Epidermal melanocyte (primary cell): ENCODE data around the gene NDUFS7.

Experiments
- DNase-seq: peaks from one replicate; pipeline ENCODE4 v3.0.0; 2011; ENCODE audit warnings: low spot score; ENCODE audit not compliant: insufficient read length

The NDUFS7 gene

DNA sequence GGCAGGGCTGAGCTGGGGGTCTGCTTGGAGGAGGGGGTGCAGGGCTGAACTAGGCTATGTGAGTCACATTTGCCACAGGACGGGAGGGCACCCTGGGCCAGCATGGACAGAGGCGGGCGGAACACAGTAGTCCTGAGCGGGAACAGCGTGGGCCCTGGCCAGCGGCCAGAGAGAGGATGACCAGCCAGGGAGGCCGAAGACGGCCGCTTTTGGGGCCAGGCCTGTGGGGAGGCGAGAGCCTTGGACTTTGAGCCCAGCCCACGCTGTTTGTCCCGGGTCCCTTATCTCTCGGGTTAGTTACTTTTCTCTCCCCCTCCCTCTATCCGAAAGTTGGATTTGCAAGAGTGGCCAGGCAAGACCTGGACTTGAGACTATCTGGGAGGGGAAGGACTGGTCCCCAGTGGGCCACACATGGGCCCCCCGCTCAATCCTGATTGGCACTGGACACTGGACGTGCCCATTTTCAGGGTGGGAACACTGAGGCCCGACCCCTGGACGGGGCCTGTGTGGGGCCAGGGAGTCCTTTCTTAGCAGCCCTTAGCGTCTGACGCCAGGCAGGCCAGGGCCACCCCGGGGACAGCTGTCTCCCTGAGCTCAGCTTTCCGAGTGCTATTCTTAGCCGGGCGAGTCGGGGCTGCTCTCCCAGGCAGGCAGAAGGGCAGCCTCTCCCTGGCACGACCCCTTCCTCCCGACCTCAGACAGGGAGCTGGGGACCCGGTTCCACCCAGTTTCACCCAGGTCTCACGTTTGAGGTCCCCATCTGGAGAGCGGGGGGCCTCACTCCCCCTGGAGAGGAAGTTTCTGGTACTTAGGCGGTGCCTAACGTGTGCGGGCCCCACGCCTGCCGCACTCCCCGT is 16.8 kb downstream of the NDUFS7 start:
- DNase-seq, result peak; percentile 52

DNA sequence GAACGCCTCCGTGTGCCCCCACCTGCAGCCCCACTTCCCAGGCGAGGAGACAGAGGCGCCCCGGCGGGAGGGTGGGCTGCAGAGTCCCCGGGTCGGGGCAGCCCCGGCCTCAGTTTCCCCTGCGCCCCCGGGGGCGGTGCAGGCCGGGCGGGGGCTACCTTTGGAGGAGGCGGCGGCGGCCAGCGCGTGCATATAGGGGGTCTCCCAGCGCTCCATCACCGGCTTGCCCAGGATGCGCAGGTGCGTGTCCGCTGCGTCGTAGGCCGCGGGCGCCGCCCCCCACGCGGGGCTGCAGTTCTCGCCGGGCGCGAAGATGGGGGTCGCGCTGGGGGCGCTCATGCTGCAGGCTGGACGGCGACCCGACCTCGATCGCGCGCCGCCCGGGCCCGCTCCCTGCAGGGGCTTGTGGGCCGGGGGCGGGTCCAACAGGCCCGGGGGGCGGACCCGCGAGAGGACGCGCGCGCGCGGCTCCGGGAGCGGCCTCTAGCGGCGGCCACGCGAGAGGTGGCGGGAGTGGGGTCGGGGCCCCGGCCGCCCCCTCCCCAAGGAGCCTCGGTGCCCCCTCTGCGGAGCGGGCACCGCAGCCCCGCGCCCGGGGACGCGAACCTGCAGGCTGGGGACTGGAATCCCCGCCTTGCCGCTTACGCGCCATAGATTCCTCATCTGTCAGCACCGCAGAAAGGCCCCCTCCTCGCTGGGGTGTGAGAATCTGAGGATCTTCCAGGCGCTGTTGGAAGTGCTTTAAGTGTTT is 17.6 kb downstream of the NDUFS7 start, which contains the start of gene GAMT:
Gene GAMT, minus strand, starts transcription at position 405 of the 751 bp plus-strand sequence. Its CDS starts 66 bp downstream, at position 339.
- peak; percentile 84 for DNase-seq

DNA sequence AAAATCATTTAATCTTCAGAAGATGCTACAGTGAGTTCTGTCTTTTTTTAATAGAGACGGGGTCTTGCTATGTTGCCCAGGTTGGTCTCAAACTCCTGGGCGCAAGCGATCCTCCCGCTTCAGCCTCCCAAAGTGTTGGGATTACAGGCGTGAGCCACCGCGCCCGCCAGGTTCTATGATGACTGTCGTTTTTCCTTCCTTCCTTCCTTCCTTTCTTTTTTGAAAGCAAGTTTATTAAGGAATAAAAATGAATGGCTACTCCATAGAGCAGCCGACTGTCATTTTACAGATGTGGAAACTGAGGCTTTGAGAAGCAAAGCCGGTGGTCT is 18.1 kb downstream of the NDUFS7 start:
- no peak for DNase-seq

DNA sequence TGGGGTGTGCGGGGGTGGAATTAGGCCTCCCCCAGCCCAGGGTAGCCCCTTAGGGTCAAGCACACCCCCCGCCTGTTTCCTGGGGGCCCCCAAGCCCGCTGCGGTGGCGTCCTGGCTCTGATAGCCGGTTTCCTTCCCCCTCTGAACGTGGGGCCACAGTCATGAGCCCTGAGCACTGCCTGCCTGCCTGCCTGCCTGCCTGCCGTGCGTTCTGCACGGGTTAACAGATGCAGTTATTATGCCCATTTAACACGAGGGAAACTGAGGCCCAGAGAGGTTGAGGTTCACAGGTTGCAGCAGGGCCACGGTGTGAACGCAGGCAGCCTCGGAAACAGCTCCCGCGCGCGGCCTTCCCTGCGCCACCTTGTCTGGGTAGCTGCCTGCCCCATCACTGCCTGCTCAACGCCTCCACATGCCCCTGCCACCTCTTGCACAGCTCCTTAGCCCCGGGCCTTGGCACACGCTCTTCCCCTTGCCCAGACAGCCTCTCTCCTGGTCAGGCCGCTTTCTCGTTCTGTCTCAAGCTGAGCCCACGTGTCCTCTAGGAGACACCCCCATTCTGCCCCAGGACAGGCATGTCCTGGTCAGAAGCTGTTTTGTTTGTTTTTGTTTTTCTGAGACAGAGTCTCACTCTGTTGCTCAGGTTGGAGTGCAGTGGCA is 18.8 kb downstream of the NDUFS7 start:
- DNase-seq, result peak; percentile 50

DNA sequence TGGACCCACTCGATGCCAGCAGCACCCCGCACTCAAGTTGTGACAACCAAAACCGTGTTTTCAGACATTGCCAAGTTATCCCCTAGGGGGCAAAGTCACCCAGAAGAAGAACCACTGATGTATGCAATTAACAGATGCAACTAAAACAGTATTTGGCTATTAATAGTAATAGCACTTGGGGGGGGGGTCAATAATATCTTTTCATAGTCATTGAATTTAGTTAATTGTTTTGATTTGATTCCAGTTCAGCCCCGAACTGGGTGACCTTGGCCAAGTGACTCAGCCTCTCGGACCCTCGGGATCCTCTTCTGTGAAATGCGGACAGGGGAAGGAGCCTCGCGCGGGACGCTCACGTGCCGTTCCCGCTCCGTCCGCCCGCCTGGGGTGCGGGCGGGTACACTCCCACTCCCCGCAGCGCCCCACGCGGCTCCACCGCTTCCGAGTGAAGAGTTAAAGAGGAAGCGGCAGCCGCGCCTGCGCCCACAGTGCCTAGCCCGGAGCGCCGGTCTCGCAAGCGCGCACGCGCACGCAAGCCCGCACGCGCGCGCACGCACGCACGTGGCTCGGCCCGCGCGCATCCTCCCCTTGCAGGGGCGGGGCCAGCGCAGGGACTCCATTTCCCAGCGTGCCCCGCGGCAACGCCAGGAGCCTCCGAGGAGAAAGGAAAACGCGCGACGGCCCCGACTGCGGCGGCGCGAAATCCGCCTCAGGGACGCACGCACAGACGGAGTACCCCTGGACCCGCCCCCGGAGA is 23.2 kb downstream of the NDUFS7 start:
- DNase-seq, result peak; percentile 98

DNA sequence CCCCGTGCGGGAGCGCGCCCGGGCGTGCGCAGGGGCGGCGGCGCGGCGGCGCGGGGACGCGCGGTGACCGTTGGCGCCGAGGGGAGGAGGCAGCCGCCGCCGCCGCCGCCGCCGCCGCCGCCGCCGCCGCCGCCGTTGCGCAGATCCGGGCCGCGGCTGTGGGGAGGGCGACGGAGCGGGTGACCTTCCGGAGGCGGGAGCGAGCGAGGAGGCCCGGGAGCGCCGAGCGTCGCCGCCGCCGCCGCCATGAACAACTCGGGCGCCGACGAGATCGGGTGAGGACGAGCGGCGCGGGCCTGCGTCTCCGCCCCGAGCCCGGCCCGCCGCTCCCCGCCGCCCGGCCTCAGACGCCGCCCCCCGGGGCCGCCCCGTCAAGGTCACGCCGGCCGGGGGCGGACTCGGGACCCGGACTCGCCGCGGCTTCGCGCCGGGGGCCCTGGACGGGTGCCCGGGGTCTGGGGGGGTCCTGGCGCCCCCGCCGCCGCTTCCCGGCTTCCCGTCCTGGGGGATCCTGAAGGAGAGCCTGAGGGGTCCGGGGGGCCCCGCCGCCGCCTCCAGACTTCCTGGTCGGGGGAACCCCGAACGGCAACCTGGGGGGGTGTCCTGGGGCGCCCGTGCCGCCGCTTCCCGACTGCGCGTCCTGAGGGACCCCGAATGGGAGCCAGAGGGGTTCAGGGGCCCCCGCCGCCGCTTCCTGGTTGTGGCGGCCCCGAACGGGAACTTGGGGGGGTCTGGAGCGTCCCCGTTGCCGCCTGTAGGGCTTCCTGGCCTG is 24.0 kb downstream of the NDUFS7 start, which contains the start of gene DAZAP1:
Gene DAZAP1, plus strand, starts transcription at position 59 of the 772 bp plus-strand sequence. Its CDS starts 188 bp downstream, at position 247.
- no peak for DNase-seq

DNA sequence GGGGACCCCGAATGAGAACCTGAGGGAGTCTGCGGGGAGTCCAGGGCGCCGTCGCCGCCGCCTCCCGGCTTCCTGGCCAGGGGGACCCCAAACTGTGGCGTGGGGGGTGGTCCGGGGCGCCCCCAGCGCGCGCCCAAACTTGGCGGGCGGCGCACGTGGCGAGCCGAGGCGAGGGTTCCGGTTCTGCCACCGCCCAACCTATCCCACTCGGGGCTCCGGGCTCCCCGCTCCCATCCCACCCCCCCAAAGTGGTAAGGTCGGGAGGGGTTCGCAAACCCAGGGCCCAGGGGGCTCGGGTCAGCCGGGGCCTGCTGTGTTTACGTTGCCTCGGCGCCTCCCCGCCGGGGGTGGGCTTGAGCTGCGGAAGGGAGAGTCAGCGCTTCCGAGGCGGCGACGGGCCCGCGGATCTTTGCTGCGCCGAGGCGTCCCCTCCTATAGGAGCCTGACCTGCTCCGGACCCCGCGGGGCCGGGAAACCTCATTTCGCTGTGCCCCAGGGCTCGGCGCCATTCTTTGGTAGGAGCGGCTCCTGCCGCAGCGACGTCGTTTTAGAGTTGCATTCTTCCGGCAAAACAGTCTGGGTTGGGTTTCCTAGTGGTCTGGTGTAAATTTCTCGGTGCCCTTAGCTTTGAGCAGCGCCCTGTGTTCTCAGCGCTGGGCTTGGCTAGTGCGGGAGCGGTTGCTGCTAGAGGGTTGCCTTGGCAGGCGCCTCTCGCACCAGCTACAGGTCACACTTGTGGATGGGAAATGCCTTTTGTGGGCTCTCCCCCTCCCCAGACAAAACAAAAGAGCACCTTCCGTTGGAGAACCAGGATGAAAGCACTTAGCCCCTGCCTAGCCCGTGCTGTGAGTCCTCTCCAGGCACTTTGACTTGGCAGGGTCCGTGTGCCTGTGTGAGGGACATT is 24.8 kb downstream of the NDUFS7 start:
- DNase-seq, result peak; percentile 31

DNA sequence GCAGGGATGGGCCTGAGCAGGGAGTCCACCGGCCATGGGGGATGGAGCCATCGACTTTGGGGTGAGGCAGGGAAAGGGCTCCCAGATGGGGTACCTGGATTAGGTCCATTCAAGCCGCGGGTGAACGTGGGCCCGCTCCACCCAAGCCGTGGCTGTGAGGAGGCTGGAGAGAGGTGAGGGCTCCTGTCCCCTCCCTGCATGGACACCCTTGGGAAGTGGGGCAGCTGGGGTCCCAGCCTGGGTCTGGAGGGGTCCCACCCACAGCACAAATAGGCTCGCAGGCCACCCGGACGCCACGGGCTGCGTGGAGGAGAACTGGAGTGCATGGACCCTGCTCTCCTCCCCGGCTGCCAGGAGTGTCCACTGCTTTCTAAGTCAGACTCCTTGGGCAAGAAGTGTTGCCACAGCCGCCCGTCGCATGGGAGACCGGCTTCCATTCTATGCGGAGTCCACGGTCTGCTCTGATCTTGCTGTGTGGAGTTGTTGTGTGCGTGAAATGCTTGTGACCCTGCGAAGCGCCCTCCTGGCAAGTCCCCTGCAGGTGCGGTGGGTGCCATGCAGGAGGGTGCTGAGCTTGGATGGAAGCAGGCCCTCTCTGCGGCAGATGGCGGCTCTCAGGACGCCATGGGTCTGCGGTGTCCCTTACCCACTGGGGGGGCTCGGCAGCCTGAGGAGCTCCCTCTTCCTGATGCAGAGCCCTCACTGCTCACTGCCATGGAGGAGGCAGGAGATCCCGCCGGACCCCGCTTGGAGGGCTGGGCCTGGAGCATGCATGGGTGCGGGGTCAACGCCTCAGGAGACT is 25.7 kb downstream of the NDUFS7 start:
- no peak for DNase-seq

DNA sequence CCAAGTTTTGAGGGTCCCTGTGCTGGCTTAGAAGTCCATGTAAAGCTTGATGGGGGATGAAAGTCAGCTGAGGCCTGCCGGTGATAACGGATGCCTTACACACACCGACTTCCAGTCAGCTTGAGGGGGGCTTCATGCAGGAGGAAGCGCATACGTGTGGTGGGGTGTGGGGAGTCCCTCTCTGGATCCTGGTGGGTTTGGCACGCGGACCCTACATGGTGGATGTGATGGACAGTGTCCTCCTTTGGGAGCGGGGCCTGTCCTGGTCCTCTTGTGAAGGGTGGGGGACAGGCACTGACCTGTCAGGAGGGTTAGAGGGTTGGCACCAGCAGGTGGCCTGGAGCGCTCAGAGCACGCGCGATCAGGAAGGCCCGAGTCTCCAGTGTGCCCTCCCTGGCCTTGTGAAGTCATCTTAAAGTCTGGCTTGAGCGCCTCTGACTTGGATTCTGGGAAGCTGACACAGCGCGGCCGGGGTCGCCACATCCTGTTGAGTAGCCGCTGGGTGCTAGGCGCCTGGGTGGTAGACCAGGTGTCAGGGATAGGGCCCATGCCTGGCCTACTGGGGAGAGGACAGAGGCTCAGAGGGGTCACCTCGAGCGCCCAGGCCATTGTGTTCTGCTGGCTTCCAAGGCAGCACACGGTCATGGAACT is 26.6 kb downstream of the NDUFS7 start:
- DNase-seq, result no peak

DNA sequence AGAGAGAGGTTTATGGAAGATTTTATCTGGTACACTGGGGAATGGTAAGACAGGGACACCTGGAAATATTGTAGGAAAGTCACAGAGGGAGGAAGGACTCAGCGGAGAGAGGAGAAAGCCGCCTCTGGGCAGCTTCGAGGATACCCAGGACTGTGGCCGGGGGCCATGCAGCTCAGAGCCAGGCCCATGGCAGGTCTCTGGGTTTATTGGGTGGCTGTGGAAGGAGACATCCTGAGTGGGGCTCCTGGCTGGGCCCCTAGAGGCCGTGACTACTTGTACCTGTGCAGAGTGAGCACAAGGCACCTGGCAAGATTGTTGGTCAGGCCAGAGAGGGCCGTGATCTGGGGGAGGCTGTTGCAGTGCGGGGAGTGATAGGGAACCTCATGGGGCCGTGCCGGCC is 27.1 kb downstream of the NDUFS7 start:
- DNase-seq, result no peak

DNA sequence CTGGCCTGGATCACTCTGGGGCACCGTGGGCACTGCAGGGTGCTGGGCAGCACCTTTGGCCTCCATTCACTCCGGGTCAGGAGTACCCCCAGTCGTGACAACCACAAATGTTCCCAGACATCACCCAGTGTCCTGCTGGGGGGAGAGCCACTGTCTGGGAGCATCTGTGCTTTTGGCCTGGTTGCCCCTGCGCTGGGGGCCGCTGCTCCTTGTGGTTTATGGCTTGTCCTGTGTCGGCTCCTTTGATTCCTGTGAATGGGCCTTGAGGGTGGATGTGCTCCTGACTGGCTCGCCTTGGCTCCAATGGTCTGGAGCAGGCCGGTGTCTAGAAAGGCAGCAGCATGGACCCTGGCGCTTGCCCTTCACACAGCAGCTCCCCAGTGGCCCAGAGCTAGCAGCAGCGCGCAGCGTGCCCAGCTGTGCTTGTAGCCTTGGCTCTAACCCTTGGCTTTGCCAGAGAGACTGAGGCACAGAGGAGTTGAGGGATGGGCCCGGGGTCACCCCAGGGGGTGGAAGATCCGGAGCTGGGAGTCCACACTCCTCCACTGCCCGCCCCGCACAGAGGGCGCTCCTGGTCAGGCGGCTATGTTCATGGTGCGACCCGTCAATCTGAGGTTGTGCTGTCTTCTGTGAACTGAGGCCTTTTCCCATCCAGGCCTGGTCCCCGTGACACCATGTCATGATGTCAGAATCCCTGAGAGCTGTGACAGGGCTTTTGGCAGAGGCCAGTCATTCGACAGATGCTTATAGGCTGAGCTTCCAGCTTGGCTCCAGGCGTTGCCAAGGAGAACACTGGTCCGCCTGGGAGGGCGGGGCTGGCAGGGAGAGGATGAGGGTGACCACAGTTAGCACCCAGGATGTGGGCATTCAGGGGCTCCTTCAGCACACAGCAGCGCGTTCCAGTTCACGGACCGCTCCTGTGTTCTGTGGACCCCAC is 27.8 kb downstream of the NDUFS7 start:
- no peak for DNase-seq

DNA sequence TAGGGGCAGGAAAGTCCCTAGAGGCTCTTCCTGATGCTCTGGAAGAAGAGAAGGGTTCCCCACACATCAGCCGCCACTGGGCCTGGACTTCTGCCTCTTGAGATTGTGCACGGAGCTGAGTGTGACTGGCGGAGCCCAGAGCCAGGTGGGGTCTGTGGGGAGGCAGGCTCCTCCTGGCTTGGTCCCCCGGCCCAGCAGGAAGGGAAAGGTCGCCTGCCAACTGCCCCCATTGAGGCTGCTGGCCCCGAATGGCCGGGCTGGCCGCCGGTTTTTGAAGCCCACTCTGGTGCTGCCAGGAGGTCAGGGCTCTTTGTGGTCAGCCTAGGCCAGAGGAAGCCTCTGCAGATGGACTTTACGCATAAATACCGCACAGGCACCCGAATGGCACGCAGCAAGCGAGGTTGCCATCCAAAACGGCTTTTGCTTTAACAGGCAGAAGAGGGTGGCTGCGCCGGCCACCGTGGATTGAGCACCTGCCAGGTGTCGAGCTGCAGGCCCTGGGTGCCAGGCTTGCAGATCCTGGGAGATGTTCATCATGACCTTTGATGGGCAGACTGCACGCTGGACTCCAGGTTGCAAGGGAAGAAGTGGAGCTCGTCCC is 28.7 kb downstream of the NDUFS7 start:
- DNase-seq, result no peak

DNA sequence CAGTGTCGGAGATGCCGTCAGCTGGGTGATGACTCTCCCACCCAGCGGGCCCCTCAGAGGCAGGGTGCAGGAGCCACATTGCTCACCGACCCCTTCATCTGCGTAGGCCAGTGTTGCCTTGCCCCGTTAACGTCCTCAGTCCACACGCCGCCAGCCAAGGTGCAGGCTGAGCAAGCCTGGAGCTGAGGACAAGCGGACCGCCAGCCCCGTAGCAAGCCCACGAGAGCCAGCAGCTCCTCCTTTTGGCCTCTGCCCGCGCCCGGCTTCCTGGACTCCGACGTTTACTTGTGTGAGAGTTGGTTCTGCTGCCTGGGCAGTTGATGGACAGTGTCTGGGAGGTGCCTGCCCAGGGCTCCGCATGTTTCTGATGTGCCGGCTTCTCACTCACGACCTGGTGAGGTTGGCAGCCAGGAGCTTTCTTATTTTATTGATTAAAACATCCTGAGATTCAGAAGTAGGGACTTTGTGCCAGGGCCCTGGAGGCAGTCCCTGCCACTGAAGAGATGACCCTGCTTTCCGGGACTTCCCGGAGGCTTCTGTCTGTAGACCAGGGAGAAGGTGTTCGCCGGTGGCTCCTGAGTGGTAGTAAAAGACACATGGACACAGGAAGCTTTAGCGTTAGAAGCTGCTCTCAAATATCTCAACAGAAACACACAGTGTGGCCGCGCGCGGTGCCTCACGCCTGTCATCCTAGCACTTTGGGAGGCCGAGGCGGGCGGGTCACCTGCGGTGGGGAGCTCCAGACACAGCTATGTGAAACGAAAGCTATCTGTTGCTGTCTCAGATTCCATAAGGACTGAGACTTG is 29.5 kb downstream of the NDUFS7 start:
- no peak for DNase-seq

DNA sequence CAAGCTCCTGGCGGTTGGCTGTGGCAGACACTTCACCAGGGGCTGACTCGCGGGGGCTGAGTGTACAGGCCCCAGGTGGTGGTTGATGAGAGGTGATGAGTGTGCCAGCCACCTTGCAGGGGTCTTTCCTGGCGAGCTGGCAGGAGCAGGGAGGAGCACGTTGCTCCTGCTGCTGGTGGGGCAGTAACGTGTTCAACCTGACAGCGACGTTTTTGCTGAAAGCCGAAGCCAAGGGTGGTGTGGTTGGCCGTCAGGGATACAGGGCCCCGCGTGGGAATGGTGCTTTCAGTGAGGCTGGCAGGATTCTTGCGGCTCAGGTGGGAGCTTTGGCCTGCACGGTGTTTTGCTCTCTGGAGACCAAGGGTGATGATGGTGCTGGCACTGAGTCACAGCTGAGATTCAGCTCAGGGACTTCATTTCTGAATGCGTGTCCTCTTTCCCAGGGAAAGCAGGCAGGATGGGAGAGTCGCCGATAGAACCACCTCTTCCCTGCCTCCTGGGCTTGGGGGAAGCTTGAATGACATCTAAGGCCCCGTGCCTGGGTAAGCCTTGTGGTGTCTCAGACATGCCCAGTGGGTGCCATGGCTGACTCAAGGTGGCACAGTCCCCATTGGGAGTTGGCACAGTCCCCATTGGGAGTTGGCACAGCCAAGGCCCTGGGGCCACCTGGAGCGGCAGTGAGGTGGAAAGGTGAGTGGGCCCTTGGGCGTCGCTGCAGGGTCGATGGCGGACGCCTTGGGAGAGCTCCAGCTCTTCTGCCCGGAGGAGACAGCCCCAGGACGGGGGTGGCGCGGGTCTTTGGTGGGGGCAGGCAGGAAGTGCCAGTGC is 32.5 kb downstream of the NDUFS7 start:
- DNase-seq, result no peak

DNA sequence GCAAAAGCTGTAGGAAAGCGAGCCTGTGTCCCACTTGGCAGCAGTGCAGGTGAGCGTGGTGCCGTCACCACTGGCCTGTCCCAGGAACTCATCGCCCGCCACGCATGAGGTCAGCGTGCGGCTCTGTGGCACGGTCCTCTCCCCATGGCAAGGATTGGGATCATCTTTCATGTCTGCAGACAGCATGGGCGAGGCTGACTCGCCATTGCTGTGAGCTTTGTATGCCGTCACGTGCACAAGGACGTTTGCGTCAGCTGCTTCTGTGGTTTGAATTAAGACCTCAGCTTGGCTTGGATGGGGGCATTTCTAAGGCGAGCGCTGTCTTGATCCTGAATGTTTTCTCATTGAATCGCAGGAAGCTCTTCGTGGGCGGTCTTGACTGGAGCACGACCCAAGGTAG is 33.4 kb downstream of the NDUFS7 start:
- no peak for DNase-seq
